Activated CD4-positive, alpha-beta T cell treated with anti-CD3 and anti-CD28 coated beads, Interleukin-2, Interleukin-6, amounts not matched to agents 100 ng/mL and 50 ng/mL, durations not matched to agents 16 hours and 8 hours (primary cell): ENCODE measurements around the gene CTAGE6.
"Not testable (repeated sequence)": the region's sequence is repeated elsewhere in the genome, so short reads cannot be mapped to it uniquely, and the experiment has no call there.

Experiments used
- DNase-seq: peaks from one replicate; pipeline ENCODE4 v3.0.0-alpha.2; 2020

Gene CTAGE6

DNA sequence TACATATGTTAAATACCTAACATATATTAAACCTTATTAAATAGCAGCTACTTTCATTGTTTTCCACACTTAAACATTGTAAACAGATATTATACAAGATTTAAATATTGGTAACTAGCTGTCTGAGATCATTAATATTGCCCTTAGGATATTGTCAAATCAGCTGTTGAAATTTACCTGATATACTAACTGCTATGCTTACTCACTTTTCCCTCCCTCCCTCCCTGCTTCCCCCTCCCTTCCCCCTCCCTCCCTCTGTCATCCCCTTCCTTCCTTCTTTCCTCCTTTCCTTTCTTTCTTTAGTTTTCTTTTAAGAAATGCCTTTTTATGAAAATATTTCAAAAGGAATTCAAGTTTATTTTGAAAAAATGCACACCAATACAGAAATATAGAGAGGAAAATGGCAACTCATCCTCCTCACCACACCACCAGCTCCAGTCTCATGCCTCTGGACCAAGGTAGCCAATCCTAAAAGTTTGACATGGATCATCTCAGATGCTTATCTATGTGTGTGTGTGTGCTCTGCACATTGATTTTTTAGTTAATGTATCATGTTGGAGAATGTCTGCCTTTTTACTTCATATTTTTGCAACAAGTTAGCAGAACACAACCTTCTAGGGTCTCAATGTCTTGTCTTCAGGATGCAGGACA lies 41.8 kb downstream of the CTAGE6 start:
- DNase-seq = not testable (repeated sequence)

DNA sequence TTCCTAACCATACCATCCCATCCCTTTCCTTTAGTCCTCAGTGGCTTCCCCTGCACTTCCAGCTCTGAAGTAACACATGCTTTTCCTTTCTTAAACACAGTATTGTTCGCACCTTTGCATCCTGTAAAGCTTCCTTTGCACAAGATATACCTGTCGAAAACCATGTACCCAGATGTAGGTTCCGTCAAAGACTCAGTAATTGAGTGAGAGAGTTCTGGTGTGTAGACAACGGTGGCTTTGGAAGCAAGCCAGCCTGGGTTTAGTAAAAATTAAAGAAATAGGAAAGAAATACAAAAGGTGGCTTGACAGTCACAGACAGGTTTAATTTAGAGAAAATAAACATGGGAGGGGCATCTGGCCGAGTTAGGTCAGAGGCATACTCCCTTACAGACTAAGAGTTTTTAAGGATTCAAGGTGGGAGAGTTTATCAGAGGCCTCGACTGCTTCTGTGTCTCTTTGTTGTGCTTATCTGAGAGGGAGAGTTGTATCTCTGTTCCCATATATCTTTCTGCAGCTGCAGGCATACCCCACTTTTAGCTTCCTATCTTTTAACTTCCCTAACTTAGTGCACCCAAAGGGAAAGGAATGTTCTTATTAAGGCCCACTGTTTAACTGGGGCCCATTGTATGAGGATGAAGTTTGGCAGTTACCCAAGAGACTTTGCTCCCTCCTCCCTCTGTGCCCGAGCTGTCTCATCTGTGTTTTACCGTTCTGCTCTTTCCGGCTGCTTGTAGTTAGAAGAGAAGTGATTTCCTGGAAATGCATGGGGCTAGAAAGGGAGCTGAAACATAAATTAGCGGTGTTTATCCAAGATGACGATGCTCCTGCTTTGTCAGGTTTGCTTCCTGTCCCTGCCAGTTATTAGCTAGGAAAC lies 42.7 kb downstream of the CTAGE6 start:
- DNase-seq = not testable (repeated sequence)

GRCh38 chr7:143712381-143712780 lies 45.1 kb downstream of the CTAGE6 start:
- not testable (repeated sequence) for DNase-seq

GRCh38 chr7:143711727-143712324 lies 45.7 kb downstream of the CTAGE6 start:
- DNase-seq = not testable (repeated sequence)

DNA sequence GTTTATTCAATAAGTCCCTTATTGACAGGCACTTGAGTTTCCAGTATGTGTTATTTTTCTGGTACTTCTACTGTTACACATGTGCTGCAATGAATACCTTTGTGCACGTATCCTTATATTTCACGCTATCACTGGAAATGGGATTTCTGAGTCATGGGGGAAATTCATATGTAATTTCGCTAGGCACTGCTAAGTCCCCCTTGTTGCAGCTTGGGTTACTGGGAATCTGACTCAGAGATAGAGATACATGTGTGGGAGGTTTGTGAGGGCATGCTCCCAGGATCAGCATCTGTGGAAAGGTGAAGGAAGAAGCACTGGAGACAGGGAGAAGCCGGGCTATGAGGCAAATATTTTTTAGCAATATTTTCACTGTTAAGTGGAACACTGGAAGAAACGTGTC lies 47.6 kb downstream of the CTAGE6 start:
- not testable (repeated sequence) for DNase-seq
